Measurements from ENCODE around the gene SPATA25.

Gene SPATA25

DNA sequence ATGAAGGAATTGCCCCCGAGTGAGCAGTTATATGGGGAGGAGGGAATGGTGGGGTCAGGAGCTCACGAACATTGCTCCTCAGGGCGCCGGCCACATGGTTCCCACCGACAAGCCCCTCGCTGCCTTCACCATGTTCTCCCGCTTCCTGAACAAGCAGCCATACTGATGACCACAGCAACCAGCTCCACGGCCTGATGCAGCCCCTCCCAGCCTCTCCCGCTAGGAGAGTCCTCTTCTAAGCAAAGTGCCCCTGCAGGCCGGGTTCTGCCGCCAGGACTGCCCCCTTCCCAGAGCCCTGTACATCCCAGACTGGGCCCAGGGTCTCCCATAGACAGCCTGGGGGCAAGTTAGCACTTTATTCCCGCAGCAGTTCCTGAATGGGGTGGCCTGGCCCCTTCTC is 10.9 kb upstream of the SPATA25 start:
- no peak overlapping the region for H3K4me3 ChIP-seq (ENCODE audit: low read depth, low read length)
- TF ChIP-seq, protein P1, sequence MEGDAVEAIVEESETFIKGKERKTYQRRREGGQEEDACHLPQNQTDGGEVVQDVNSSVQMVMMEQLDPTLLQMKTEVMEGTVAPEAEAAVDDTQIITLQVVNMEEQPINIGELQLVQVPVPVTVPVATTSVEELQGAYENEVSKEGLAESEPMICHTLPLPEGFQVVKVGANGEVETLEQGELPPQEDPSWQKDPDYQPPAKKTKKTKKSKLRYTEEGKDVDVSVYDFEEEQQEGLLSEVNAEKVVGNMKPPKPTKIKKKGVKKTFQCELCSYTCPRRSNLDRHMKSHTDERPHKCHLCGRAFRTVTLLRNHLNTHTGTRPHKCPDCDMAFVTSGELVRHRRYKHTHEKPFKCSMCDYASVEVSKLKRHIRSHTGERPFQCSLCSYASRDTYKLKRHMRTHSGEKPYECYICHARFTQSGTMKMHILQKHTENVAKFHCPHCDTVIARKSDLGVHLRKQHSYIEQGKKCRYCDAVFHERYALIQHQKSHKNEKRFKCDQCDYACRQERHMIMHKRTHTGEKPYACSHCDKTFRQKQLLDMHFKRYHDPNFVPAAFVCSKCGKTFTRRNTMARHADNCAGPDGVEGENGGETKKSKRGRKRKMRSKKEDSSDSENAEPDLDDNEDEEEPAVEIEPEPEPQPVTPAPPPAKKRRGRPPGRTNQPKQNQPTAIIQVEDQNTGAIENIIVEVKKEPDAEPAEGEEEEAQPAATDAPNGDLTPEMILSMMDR (IDR thresholded peaks at IDR 0.05; ENCODE audit: low read depth, low read length) = no peak
- in situ Hi-C loops (cut with HindIII; ENCODE audit: low sequenced_read_pairs) = no loop called here
- DNase-seq (ENCODE audit: low read depth, low spot score) = no peak

DNA sequence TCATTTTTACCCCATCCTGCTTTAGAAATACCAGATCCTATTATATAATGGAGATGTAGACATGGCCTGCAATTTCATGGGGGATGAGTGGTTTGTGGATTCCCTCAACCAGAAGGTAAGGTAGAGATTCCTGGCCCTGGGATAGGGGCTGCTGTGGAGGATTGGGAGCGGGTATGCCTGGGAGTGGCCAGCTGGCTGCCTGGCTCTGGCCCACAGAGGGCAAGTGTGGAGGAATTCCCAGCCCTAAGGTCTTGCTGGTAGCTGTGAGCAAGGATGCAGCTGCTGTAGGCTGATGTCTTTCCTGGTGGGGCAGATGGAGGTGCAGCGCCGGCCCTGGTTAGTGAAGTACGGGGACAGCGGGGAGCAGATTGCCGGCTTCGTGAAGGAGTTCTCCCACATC is 10.3 kb upstream of the SPATA25 start:
- TF ChIP-seq, protein P1 (IDR thresholded peaks at IDR 0.05; ENCODE audit: low read depth, low read length) = no peak
- no peak overlapping the region for H3K4me3 ChIP-seq (ENCODE audit: low read depth, low read length)
- in situ Hi-C loops (cut with HindIII; ENCODE audit: low sequenced_read_pairs) = no loop called here
- no peak for DNase-seq (ENCODE audit: low read depth, low spot score)

DNA sequence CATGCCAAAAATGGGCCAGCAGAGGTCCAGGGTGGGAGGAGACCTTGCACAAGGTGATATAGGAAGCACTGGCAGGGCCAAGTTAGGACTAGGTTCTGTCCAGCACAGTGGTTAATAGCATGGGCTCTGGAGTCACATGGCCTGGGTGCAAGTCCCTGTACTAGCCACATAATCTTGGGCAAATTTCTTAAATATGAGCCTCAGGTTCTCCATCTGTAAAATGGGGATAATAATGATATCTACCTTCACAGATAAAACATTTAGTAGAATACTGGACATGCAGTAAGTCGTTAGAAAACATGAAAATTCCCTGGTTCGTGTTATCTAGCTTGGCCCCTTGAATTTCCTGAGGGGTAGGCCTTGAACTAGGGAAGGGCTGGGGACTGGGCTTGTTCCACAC is 9.9 kb upstream of the SPATA25 start:
- H3K4me3 ChIP-seq (ENCODE audit: low read depth, low read length) = no peak overlapping the region
- TF ChIP-seq, protein P1 (IDR thresholded peaks at IDR 0.05; ENCODE audit: low read depth, low read length) = no peak
- in situ Hi-C loops (cut with HindIII; ENCODE audit: low sequenced_read_pairs) = no loop called here
- DNase-seq (ENCODE audit: low read depth, low spot score) = no peak

DNA sequence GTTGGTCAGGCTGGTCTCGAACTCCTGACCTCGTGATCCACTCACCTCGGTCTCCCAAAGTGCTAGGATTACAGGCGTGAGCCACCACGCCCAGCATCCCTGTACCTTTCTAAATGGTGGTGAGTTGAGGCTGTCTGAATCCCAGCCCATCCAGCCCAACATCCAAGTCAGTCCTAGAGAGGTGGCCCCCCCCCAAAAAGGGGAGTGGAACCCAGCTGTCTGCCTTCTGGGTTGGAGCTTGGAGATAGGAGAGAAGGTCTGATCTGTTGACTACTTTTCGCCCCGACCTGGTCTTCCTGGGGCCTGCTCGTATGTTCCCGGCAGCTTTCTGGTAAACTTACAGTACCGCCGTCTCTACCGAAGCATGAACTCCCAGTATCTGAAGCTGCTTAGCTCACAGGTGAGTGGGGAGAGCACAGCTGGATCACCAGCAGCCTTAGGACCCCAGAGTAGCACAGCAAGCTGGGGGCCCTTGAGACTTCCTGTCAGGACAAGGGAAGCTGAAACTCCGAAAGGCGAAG is 9.3 kb upstream of the SPATA25 start:
- TF ChIP-seq, protein P1 (IDR thresholded peaks at IDR 0.05; ENCODE audit: low read depth, low read length) = no peak
- DNase-seq (ENCODE audit: low read depth, low spot score) = no peak
- in situ Hi-C loops (cut with HindIII; ENCODE audit: low sequenced_read_pairs) = no loop called here
- no peak overlapping the region for H3K4me3 ChIP-seq (ENCODE audit: low read depth, low read length)

DNA sequence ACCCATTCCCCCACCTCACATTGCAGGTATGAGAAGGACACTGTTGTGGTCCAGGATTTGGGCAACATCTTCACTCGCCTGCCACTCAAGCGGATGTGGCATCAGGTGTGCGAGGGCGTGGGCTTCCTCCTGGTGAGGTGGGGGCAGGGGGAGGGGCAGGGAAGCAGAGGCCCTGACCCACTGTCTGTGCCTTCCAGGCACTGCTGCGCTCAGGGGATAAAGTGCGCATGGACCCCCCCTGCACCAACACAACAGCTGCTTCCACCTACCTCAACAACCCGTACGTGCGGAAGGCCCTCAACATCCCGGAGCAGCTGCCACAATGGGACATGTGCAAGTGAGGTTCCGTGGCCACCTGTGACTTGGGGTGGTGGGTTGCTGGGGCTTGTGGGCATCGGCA is 7.4 kb upstream of the SPATA25 start:
- TF ChIP-seq, protein P1 (IDR thresholded peaks at IDR 0.05; ENCODE audit: low read depth, low read length) = no peak
- in situ Hi-C loops (cut with HindIII; ENCODE audit: low sequenced_read_pairs) = no loop called here
- no peak for DNase-seq (ENCODE audit: low read depth, low spot score)
- no peak overlapping the region for H3K4me3 ChIP-seq (ENCODE audit: low read depth, low read length)

DNA sequence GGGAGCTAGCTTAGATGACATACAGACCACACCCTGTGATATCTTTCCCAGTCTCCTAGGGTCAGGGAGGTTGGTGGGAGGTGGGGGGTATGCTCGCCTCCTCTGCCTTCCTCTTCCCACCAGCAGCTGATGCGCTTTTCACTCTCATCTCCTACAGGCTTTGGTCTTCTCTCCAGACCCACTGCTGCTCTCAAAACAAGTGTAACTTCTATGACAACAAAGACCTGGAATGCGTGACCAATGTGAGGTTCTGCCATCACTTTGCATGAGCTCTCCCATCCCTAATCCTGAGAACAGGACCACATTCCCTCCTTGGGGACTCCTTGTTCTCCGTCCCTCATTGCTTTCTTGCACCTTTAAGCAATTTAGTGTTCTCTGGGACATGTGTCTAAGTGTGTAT is 6.4 kb upstream of the SPATA25 start:
- TF ChIP-seq, protein P1 (IDR thresholded peaks at IDR 0.05; ENCODE audit: low read depth, low read length) = no peak
- in situ Hi-C loops (cut with HindIII; ENCODE audit: low sequenced_read_pairs) = no loop called here
- no peak overlapping the region for H3K4me3 ChIP-seq (ENCODE audit: low read depth, low read length)
- peak; percentile 28 for DNase-seq (ENCODE audit: low read depth, low spot score)

Data from astrocyte of the spinal cord (primary cell).